Neural cell (in vitro differentiated cells): ENCODE measurements around the gene ACOX2. TPM values are rescaled to one million over a fixed set of nuclear protein-coding genes. Genes with fewer than 3 reads are reported as not detected.

ENCODE experiments used
- H2AFZ ChIP-seq: fragments of 200-600, 300-800 bp; sonication (generic), shearing (Covaris generic); 2 replicates; pipeline ENCODE4 v1.6.0; 2014; ENCODE audit warnings: low read depth, mild to moderate bottlenecking, antibody characterized with exemption, low read length, moderate library complexity
- H3F3A ChIP-seq: fragments of 200-600 bp; shearing (Covaris generic); 2 replicates; pipeline ENCODE4 v1.6.1; 2016; ENCODE audit warnings: mild to moderate bottlenecking, moderate library complexity, mixed read lengths, antibody characterized with exemption, low read length; ENCODE audit not compliant: insufficient read depth, poor library complexity, severe bottlenecking
- H3K27ac ChIP-seq: fragments of 200-600, 300-800 bp; sonication (generic), shearing (Covaris generic); 2 replicates; pipeline ENCODE4 v1.5.1; 2014; ENCODE audit warnings: mild to moderate bottlenecking, low read length, moderate library complexity
- H3K27me3 ChIP-seq: fragments of 300-800, 200-600 bp; sonication (generic), shearing (Covaris generic); 2 replicates; pipeline ENCODE4 v1.6.0; 2014; ENCODE audit warnings: mild to moderate bottlenecking, low read depth, low read length, moderate library complexity; ENCODE audit not compliant: insufficient read depth
- H3K36me3 ChIP-seq: fragments of 300-800, 200-600 bp; sonication (generic), shearing (Covaris generic); 2 replicates; pipeline ENCODE4 v1.5.1; 2014; ENCODE audit warnings: mild to moderate bottlenecking, antibody characterized with exemption, low read length, moderate library complexity; ENCODE audit not compliant: insufficient read depth
- H3K4me2 ChIP-seq: fragments of 300-800, 200-600 bp; sonication (generic), shearing (Covaris generic); 2 replicates; pipeline ENCODE4 v1.6.0; 2014; ENCODE audit warnings: mild to moderate bottlenecking, low read length
- H3K4me3 ChIP-seq: fragments of 300-800, 200-600 bp; sonication (generic), shearing (Covaris generic); 2 replicates; pipeline ENCODE4 v1.5.1; 2014; ENCODE audit warnings: mild to moderate bottlenecking, low read length, moderate library complexity
- H3K79me2 ChIP-seq: fragments of 200-600 bp; shearing (Covaris generic); replicated peaks from 2 replicates; pipeline ENCODE4 v1.6.0; 2014; ENCODE audit warnings: mild to moderate bottlenecking, low read length, moderate library complexity; ENCODE audit not compliant: insufficient read depth
- H3K9ac ChIP-seq: fragments of 300-800, 200-600 bp; sonication (generic), shearing (Covaris generic); 2 replicates; pipeline ENCODE4 v1.6.1; 2016; ENCODE audit warnings: mild to moderate bottlenecking, low read length, mixed read lengths
- H3K9me2 ChIP-seq: fragments of 200-600 bp; shearing (Covaris generic); 2 replicates; pipeline ENCODE4 v1.6.1; 2016; ENCODE audit warnings: mild to moderate bottlenecking, low read length, mixed read lengths; ENCODE audit not compliant: insufficient read depth
- H3K9me3 ChIP-seq: fragments of 200-600, 300-800 bp; sonication (generic), shearing (Covaris generic); 2 replicates; pipeline ENCODE4 v1.6.1; 2016; ENCODE audit warnings: mild to moderate bottlenecking, mixed run types, low read length, moderate library complexity, mixed read lengths
- H4K20me1 ChIP-seq: fragments of 200-600 bp; shearing (Covaris generic); 2 replicates; pipeline ENCODE4 v1.6.1; 2016; ENCODE audit warnings: mild to moderate bottlenecking, mixed run types; ENCODE audit not compliant: insufficient read depth
- EP300 ChIP-seq: fragments of 450-650 bp; conservative IDR thresholded peaks from 2 replicates; pipeline ENCODE4 v1.6.1; 2014; ENCODE audit warnings: antibody characterized with exemption, mild to moderate bottlenecking, moderate library complexity; ENCODE audit not compliant: poor library complexity, severe bottlenecking
- EZH2 ChIP-seq: fragments of 200-600, 300-800 bp; shearing (Covaris generic), sonication (generic); IDR thresholded peaks from 2 replicates; pipeline ENCODE4 v1.6.1; 2014; ENCODE audit warnings: antibody characterized with exemption, low read length, borderline replicate concordance, mild to moderate bottlenecking; ENCODE audit not compliant: insufficient read depth, poor library complexity, severe bottlenecking
- MXI1 ChIP-seq: fragments of 450-650 bp; conservative IDR thresholded peaks from 2 replicates; pipeline ENCODE4 v1.6.1; 2014; ENCODE audit warnings: antibody characterized with exemption, mild to moderate bottlenecking; ENCODE audit not compliant: poor library complexity, severe bottlenecking
- POLR2AphosphoS5 ChIP-seq: IDR thresholded peaks from 2 replicates; pipeline ENCODE4 v1.6.1; 2012
- RAD21 ChIP-seq: fragments of 450-650 bp; conservative IDR thresholded peaks from 2 replicates; pipeline ENCODE4 v1.6.1; 2014; ENCODE audit warnings: antibody characterized with exemption, mild to moderate bottlenecking, moderate library complexity
- SMC3 ChIP-seq: fragments of 450-650 bp; conservative IDR thresholded peaks from 2 replicates; pipeline ENCODE4 v1.6.1; 2014; ENCODE audit warnings: antibody characterized with exemption, mild to moderate bottlenecking, moderate library complexity; ENCODE audit not compliant: poor library complexity
- TAF1 ChIP-seq: IDR thresholded peaks from 2 replicates; pipeline ENCODE4 v1.6.1; 2012; ENCODE audit warnings: low read depth
- polyA plus RNA-seq: library from polyadenylated mRNA; depleted of rRNA; stranded (reverse); fragments of >200 nt; gene quantifications from 2 replicates; pipeline ENCODE4 v1.2.3, GENCODE V29; 2014
- TF ChIP-seq, protein P1 (sequence below): fragments of 450-650 bp; IDR thresholded peaks from 2 replicates; pipeline ENCODE4 v1.5.1; 2014; ENCODE audit warnings: antibody characterized with exemption, mild to moderate bottlenecking, moderate library complexity; ENCODE audit not compliant: poor library complexity, severe bottlenecking
- TF ChIP-seq, protein P2 (sequence below): IDR thresholded peaks from 2 replicates; pipeline ENCODE4 v1.6.1; 2012; ENCODE audit warnings: borderline replicate concordance

ACOX2 gene
- polyA plus RNA-seq, 1 donor from 2014 or later: not detected

DNA sequence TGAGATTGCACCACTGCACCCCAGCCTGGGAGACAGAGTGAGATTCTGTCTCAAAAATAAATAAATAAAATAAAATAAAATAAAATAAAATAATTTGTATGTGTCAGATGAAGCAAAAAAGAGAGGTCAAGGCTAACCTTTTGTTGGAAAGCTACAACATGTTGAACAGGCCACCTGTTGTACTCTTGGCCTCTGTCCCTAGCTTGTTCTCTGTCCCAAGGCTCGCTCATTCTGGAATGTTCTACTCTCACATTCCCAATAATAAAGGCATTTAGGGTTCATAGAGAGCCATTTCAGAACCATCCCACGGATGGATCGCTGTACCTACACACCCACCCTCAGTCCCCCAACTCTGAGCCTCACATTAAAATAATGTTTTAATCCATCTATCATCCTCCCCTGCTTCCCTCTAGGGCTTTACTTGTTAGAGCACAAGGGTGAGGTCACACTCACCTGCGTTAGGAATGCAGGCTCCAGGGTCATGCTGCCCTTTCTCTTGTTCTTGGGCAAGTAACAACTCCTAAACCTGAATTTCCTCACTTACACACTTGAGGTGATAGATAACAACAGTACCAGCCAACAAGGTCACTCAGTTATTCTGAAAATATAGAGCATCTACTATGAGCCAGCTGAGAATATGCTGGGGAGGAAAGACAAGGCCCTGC, 70.0 kb downstream of the ACOX2 start:
- no peaks in the 10 kb centered on the region for H3K79me2 ChIP-seq
- H3K4me3 ChIP-seq: no peak overlapping the region
- no peaks in the 10 kb centered on the region for H3K9me2 ChIP-seq
- H3K27me3 ChIP-seq: no peaks in the 10 kb centered on the region
- no peaks in the 10 kb centered on the region for H3K36me3 ChIP-seq
- H3K9me3 ChIP-seq: no peaks in the 10 kb centered on the region
- H4K20me1 ChIP-seq: no peaks in the 10 kb centered on the region
- H3F3A ChIP-seq: no peaks in the 10 kb centered on the region
- H3K4me2 ChIP-seq: no peak overlapping the region
- no peak overlapping the region for H2AFZ ChIP-seq
- no peak overlapping the region for H3K27ac ChIP-seq
- no peak for TF ChIP-seq TAF1
- H3K9ac ChIP-seq: no peak overlapping the region

DNA sequence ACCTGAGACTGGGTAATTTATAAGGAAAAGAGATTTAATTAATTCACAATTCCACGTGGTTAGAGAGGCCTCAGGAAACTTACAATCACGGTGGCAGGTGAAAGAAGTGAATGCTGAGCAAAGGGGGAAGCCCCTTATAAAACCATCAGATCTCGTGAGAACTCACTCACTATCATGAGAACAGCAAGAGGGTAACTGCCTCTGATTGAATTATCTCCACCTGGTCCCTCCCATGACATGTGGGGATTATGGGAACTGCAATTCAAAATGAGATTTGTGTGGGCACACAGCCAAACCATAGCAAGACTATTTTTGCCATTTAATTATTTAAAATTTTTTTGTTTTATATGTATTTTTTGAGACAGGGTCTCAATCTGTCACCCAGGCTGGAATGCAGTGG, 72.1 kb downstream of the ACOX2 start:
- H3K9me2 ChIP-seq: no peaks in the 10 kb centered on the region
- no peak overlapping the region for H2AFZ ChIP-seq
- H3K9ac ChIP-seq: no peak overlapping the region
- no peak overlapping the region for H3K4me2 ChIP-seq
- H3K27me3 ChIP-seq: no peaks in the 10 kb centered on the region
- no peaks in the 10 kb centered on the region for H3K9me3 ChIP-seq
- TF ChIP-seq POLR2AphosphoS5 (no peak), EZH2 (no peak), RAD21 (no peak), MXI1 (no peak), SMC3 (no peak), EP300 (no peak), TAF1 (no peak)
- TF ChIP-seq, protein P1, sequence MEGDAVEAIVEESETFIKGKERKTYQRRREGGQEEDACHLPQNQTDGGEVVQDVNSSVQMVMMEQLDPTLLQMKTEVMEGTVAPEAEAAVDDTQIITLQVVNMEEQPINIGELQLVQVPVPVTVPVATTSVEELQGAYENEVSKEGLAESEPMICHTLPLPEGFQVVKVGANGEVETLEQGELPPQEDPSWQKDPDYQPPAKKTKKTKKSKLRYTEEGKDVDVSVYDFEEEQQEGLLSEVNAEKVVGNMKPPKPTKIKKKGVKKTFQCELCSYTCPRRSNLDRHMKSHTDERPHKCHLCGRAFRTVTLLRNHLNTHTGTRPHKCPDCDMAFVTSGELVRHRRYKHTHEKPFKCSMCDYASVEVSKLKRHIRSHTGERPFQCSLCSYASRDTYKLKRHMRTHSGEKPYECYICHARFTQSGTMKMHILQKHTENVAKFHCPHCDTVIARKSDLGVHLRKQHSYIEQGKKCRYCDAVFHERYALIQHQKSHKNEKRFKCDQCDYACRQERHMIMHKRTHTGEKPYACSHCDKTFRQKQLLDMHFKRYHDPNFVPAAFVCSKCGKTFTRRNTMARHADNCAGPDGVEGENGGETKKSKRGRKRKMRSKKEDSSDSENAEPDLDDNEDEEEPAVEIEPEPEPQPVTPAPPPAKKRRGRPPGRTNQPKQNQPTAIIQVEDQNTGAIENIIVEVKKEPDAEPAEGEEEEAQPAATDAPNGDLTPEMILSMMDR: no peak
- TF ChIP-seq, protein P2, sequence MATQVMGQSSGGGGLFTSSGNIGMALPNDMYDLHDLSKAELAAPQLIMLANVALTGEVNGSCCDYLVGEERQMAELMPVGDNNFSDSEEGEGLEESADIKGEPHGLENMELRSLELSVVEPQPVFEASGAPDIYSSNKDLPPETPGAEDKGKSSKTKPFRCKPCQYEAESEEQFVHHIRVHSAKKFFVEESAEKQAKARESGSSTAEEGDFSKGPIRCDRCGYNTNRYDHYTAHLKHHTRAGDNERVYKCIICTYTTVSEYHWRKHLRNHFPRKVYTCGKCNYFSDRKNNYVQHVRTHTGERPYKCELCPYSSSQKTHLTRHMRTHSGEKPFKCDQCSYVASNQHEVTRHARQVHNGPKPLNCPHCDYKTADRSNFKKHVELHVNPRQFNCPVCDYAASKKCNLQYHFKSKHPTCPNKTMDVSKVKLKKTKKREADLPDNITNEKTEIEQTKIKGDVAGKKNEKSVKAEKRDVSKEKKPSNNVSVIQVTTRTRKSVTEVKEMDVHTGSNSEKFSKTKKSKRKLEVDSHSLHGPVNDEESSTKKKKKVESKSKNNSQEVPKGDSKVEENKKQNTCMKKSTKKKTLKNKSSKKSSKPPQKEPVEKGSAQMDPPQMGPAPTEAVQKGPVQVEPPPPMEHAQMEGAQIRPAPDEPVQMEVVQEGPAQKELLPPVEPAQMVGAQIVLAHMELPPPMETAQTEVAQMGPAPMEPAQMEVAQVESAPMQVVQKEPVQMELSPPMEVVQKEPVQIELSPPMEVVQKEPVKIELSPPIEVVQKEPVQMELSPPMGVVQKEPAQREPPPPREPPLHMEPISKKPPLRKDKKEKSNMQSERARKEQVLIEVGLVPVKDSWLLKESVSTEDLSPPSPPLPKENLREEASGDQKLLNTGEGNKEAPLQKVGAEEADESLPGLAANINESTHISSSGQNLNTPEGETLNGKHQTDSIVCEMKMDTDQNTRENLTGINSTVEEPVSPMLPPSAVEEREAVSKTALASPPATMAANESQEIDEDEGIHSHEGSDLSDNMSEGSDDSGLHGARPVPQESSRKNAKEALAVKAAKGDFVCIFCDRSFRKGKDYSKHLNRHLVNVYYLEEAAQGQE: no peak
- H3K36me3 ChIP-seq: no peaks in the 10 kb centered on the region
- H4K20me1 ChIP-seq: no peaks in the 10 kb centered on the region
- no peaks in the 10 kb centered on the region for H3K79me2 ChIP-seq
- H3F3A ChIP-seq: no peaks in the 10 kb centered on the region
- no peak overlapping the region for H3K27ac ChIP-seq
- no peak overlapping the region for H3K4me3 ChIP-seq

DNA sequence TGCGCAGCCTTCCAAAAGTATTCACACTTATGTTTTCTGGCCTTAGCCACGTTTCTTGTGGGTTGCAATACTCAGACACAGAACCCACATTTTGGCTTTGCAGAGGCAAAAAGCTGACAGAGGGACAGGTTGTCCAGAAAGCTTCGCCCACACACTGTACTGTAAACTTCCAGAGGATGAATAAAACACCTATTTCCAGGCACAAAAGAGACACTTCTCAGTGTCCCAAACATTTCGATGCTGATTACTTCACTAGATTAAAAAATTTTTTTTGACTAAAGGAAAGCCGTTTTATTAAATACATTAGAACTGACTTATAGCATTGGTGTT, 73.1 kb downstream of the ACOX2 start:
- H3K4me2 ChIP-seq: no peak overlapping the region
- H3K9me3 ChIP-seq: no peaks in the 10 kb centered on the region
- no peak overlapping the region for H3K4me3 ChIP-seq
- no peaks in the 10 kb centered on the region for H3K79me2 ChIP-seq
- H3K27me3 ChIP-seq: no peaks in the 10 kb centered on the region
- no peak overlapping the region for H3K27ac ChIP-seq
- no peak overlapping the region for H3K9ac ChIP-seq
- no peak for TF ChIP-seq EP300
- TF ChIP-seq RAD21: peak; percentile 2
- H4K20me1 ChIP-seq: no peaks in the 10 kb centered on the region
- no peaks in the 10 kb centered on the region for H3K9me2 ChIP-seq
- no peak overlapping the region for H2AFZ ChIP-seq
- H3F3A ChIP-seq: no peaks in the 10 kb centered on the region
- no peaks in the 10 kb centered on the region for H3K36me3 ChIP-seq
